ENCODE results near the gene MCF2L. TPM values are rescaled to one million over a fixed set of nuclear protein-coding genes. Genes with fewer than 3 reads are reported as not detected.

MCF2L gene
- total and polyA plus RNA-seq, 9 of the 15 experiments (the other 6 are each of a cell fraction or from before 2014, with no cell fraction given) = 0.05 to 0.25 (median 0.18) TPM; not detected in 5

GRCh38 chr13:112929783-112930055, 39.3 kb upstream of the MCF2L start (continued):
- TF ChIP-seq CEBPZ (IDR thresholded peaks at IDR 0.05; ENCODE audit: borderline replicate concordance, low read depth, low read length) (no peak), CTCF (IDR thresholded peaks at IDR 0.05 in 2 of 3, conservative IDR thresholded peaks at IDR 0.05 in 1 of 3; ENCODE audit: insufficient read depth in 2 of 3, low read depth in 1 of 3, low read length in 3 of 3) (no peak)

GRCh38 chr13:112930192-112930591, 38.8 kb upstream of the MCF2L start:
- Histone ChIP-seq H4K20me1 (replicated peaks; ENCODE audit: control insufficient read depth, insufficient read depth, low read length) (no peaks in the 10 kb centered on the region), H2AFZ (ENCODE audit: low read depth, low read length) (no peak overlapping the region), H3K4me1 (replicated peaks in 1 of 2; ENCODE audit: control insufficient read depth in 2 of 2, insufficient read depth in 2 of 2, low read length in 2 of 2) (no peaks in the 10 kb centered on the region; a peak in 1 of 5 replicates), H3K27me3 (ENCODE audit: control insufficient read depth in 2 of 2, insufficient read depth in 2 of 2, low read length in 2 of 2) (peaks cover 5 to 44% of the 10 kb centered on the region in 2 experiments; a peak in 4 of 5 replicates), H3K9me3 (replicated peaks; ENCODE audit: control insufficient read depth, insufficient read depth, low read depth, low read length) (no peaks in the 10 kb centered on the region; the same call in 1 of the 2 replicates), H3K9me1 (ENCODE audit: control insufficient read depth, insufficient read depth, low read length) (no peaks in the 10 kb centered on the region), H3K9ac (ENCODE audit: insufficient read depth in 1 of 2, low read depth in 2 of 2, low read length in 2 of 2) (no peak overlapping the region), H3K27ac (ENCODE audit: extremely low read depth, low read depth, low read length) (no peak overlapping the region), H3K4me2 (ENCODE audit: insufficient read depth, low read length) (no peak overlapping the region), H3K4me3 (no peak overlapping the region), H3K79me2 (ENCODE audit: control insufficient read depth, insufficient read depth, low read length) (no peaks in the 10 kb centered on the region), H3K36me3 (ENCODE audit: control insufficient read depth, insufficient read depth, low read length) (no peaks in the 10 kb centered on the region)
- ChIA-PET POLR2A (no interaction called here), CTCF (ENCODE audit: low intra/inter-chr PET ratio) (no interaction called here)
- in situ Hi-C loops (cut with MboI) (loop anchor here (25.0 kb wide), 1 partner anchor 457 kb away; no protein-coding TSS in a partner anchor), intact Hi-C loops (cut with micrococcal nuclease) (no loop called here)
- DNase-seq (ENCODE audit: extremely low read depth in 1 of 4, low spot score in 3 of 4) (no peak), FAIRE-seq (no peak), ATAC-seq (no peak)
- no TSS peak for BruUV-seq (replicated peaks)
- TF ChIP-seq RBBP5 (IDR thresholded peaks at IDR 0.05; ENCODE audit: borderline replicate concordance, insufficient read depth, low read length, poor library complexity, severe bottlenecking) (no peak), JUNB (CRISPR knock-in tag; conservative IDR thresholded peaks at IDR 0.05) (no peak), TAF15 (IDR thresholded peaks at IDR 0.05; ENCODE audit: low read depth, low read length) (no peak), TBL1XR1 (IDR thresholded peaks at IDR 0.05; ENCODE audit: low read length in 2 of 2) (no peak), ZBTB34 (CRISPR knock-in tag; IDR thresholded peaks at IDR 0.05) (no peak), ZBTB8A (IDR thresholded peaks at IDR 0.05; ENCODE audit: partially characterized antibody) (no peak), ZC3H11A (IDR thresholded peaks at IDR 0.05; ENCODE audit: low read depth, low read length) (no peak)
- TF ChIP-seq, protein P1, sequence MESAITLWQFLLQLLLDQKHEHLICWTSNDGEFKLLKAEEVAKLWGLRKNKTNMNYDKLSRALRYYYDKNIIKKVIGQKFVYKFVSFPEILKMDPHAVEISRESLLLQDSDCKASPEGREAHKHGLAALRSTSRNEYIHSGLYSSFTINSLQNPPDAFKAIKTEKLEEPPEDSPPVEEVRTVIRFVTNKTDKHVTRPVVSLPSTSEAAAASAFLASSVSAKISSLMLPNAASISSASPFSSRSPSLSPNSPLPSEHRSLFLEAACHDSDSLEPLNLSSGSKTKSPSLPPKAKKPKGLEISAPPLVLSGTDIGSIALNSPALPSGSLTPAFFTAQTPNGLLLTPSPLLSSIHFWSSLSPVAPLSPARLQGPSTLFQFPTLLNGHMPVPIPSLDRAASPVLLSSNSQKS (CRISPR knock-in tag; IDR thresholded peaks at IDR 0.05) = no peak
- TF ChIP-seq, protein P2, sequence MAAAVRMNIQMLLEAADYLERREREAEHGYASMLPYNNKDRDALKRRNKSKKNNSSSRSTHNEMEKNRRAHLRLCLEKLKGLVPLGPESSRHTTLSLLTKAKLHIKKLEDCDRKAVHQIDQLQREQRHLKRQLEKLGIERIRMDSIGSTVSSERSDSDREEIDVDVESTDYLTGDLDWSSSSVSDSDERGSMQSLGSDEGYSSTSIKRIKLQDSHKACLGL (CRISPR knock-in tag; IDR thresholded peaks at IDR 0.05; ENCODE audit: borderline replicate concordance, poor library complexity, severe bottlenecking) = no peak

Data from K562 (cell line).